HG02973 (cell line): ENCODE data around the gene IGSF8.
"Not testable (repeated sequence)": the region's sequence is repeated elsewhere in the genome, so short reads cannot be mapped to it uniquely, and the experiment has no call there.

ENCODE experiments used
- ATAC-seq: cut with Tn5 transposase; IDR thresholded peaks from one replicate; pipeline ENCODE4 v1.9.1; 2021; ENCODE audit warnings: moderate library complexity; ENCODE audit not compliant: unreplicated experiment

Gene IGSF8

DNA sequence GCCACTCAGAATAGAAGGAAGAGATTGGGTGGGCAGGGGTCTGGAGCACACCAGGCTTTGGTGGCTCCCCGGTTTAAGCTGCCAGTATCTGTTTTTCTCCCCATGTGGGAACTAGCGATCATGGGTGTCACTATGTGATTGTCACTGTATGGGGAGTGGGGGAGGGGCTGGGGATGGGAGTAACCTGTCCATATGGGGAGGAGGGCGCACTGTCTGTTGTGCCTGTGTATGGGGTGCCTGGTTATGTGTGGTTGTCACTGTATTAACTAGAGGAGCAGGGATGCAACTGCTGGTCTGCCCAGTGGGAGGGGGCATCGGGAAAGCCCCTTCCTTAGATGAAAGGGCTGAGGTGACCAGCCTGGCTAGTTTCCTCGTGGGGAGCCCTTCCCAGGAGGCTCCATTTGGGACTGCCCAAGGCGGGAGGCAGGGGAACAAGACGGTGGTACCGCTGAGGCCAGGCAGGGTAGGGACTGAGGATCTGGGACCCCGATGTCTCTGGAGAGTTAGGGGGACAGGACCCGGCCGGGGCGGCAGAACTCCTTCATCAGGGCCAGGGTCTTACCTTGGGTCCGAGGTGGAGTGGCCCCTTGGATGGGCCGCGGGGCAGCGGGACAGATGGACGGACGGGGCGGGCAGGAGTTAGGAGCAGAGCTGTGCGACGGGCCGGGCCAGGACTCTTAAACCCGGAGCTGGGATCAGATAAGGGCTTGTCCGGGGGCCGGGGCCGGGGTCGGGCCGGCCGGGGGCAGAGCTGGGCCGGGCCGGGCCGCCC, 28.8 kb downstream of the IGSF8 start, which contains the start of gene KCNJ10:
Gene KCNJ10 (minus strand): TSS at position 701 of the 772 bp plus-strand sequence. CDS start 27,628 bp downstream, outside the sequence.
- ATAC-seq: no peak

GRCh38 chr1:160068225-160068624, 30.2 kb downstream of the IGSF8 start:
- no peak for ATAC-seq

DNA sequence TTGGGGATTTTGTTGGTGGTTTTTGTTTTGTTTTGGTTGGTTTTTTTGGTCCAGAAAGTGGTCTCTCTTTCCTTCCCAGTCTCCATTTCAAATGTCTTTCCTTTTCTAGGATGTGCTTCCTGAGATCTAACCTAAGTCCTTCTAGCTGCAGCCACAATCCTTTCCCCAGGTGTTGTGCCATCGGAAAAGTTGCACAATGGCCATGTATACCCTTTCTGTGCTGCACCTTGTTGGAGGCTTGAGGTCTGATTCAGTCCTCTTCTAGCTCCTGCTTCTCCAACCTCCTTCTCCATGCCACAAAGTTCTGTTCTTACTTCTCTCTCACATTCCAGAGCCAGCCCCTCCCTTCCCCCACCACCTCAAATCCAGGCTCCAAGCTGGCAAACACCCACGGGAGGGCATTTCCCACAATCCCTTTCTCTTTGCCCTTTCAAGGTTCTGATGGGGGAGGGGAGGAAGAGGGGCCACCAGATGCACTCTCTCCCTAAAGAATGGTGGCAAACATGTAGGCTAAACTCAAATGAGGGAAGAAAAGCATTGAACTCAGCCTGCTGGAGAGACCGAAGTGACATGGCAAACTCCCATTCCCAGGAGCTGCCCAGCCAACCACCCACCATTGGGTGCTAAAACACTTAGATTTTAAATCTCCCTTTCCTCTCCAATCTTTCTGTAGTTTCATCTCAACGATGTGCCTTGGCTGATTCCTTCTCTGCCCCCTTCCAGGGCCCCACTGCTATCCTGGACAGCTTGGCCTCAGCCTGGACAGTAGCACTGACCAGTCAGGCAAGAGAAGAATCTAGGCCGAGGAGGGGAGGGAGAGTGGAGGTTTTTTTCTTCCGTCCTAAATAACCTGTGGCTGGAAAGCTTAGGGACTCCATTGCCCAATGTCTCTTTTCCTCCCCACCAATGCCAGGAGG, 31.3 kb downstream of the IGSF8 start:
- no peak for ATAC-seq

DNA sequence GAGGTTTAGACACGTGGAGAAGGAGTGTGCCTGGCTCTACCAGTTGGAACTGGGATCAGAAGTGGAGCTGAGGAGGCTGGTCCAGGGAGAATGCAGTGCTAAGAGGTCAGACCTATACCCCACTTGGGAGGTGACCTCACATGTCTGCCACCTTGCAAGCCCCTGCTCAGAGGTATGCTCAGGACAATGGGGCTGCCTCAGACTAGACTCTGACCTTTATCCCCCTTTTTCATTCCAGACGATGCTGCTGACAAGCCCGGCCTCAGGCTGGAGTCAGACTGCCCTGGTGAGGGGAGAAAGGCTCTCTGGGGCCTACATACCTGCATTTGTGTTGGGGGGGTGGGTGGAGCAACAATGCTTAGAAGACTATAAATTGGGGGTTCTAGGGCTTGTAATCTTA, 33.7 kb downstream of the IGSF8 start:
- no peak for ATAC-seq

DNA sequence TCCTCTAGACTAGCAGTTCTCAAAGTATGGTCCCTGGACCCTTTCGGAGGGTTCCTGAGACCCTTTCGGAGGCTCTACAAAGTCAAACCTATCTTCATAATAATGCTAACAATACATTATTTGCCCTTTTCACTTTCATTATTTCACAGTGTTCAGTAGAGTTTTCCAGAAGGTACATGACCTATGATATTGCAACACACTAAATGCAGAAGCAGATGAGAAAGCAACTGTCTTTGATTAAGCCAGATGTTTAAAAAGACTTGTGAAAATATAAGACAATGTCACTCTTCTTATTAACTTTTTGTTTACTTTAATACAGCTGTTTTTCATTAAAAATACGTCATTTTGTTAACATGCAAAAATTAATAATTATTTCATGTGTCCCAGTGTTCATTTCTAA, 34.3 kb downstream of the IGSF8 start:
- no peak for ATAC-seq

- ATAC-seq: no peak
Observed at GRCh38 chr1:160063176-160063575, 35.2 kb downstream of the IGSF8 start.

DNA sequence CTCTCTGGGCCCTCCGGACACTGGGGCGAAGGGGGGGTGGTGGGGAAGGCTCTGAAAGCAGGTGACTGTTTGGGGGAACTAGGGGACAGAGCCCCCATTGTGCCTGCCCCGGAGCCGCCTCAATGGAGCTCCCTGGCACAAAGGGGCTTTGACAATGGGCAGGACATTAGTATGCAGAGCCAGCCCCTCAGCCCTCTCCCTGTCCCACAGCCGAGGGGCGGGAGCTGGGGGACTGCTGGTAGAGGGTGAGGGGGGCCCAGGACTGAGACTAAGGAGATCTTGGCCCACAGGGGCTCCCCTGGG, 36.2 kb downstream of the IGSF8 start:
- no peak for ATAC-seq

GRCh38 chr1:160061369-160062229, 36.8 kb downstream of the IGSF8 start:
- no peak for ATAC-seq

DNA sequence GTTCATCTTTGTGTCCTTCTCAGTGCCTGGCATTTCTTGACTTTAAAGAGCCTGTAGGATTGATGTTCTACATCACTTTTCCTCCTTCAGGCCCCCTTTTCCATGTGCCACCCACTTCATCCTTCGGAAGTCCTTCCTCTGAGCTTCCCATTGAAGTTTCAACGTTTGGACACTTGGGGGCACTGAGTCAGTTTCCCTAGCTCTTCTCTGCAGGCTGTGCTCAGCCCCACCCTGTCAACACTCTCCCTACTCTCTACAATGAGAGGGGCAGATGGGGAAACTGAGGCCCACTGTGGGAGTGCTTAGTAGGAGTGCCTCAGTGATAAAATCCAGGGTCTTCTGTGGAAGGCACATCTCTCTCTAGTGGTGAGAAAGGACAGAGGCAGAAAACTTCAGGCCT, 40.3 kb downstream of the IGSF8 start:
- ATAC-seq: no peak

GRCh38 chr1:160056648-160057169, 41.7 kb downstream of the IGSF8 start:
- no peak for ATAC-seq

- no peak for ATAC-seq
Observed at GRCh38 chr1:160053548-160054365, 44.7 kb downstream of the IGSF8 start.

- no peak for ATAC-seq
Observed at GRCh38 chr1:160052936-160053335, 45.5 kb downstream of the IGSF8 start.

GRCh38 chr1:160050619-160051018, 47.8 kb downstream of the IGSF8 start:
- no peak for ATAC-seq

GRCh38 chr1:160050182-160050581, 48.2 kb downstream of the IGSF8 start:
- ATAC-seq: not testable (repeated sequence)

GRCh38 chr1:160049101-160049500, 49.3 kb downstream of the IGSF8 start:
- no peak for ATAC-seq

DNA sequence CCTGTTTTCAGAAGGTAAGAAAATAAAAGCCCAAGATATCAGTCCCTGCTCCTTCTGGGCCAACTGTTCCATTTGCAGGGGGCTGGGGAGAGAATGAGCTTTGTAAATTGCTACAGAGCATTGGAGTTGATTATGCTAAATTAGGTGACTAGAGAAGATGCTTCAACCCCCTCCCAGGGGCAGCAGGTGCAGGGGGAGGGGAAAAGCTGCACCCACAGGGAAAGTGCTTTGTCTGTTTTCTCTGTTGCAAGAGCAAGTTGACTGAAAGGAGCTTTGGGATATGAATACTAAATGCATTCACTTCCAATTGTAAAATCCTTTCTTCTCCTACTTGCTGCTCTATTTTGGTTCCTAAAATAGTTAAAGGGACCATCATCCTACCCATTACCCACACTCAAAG, 50.1 kb downstream of the IGSF8 start:
- no peak for ATAC-seq

DNA sequence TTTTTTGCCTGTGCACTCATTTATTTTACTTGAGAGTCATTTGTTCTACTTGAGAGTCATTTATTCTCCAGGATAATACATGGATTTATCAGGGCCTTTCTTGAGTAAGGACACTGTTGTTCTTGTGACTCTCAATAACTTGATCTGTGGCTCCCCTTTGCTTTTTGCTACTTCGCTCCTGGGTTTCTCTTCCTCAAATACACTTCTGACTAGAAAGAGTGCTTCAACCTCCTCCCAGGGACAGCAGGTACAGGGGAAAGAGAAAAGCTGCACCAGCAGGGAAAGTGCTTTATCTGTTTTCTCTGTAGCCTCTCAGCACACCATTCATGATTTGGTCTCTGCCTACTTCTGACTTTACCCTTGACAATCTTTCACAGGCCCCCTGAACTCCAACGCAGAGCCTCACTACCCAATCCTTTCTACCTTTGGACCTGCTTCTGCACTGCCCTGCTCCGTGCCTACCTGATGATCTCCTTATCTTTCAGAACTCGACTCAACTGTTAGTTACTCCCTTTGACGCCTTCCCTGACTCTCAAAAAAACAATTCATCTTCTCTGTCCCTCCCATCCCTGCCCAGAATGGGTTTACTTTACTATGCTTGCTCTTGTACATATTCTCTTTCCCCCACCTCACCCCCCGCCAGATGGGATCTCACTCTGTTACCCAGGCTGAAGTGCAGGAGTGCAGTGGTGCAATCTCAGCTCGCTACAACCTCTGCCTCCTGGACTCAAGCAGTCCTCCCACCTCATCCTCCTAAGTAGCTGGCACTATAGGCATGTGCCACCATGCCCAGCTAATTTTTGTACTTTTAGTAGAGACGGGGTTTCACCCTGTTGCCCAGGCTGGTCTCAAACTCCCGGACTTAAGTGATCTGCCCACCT, 51.1 kb downstream of the IGSF8 start:
- ATAC-seq: no peak

DNA sequence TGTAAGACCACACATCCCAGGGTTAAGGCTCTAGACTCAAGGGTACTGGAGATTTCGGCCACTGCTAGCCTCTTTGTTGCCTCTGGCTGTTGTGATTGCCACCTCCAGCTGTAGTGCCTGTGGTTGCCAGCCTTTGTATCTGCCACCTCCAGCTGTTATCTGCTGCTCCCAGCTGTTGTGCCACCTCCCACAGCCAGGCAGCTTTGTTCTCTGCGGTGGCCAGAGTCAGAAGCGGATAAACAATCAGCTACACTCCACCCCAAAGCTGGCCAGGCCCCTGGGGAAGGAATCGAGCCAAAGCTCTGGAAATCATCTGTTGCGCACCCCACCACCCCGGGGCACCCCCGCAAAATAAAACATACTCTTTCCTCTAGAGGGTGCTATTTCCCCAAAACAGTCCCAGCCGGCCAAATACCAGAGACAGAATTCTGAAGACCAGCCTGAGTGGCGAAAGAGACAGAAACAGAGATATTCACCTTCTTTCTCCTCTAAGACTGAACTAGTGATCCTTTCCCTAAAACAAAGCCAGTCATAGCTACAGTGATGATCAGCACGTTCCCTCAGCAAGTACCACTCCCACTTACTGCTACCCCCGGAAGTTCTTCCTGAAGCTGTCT, 51.8 kb downstream of the IGSF8 start:
- ATAC-seq: peak; percentile 58

DNA sequence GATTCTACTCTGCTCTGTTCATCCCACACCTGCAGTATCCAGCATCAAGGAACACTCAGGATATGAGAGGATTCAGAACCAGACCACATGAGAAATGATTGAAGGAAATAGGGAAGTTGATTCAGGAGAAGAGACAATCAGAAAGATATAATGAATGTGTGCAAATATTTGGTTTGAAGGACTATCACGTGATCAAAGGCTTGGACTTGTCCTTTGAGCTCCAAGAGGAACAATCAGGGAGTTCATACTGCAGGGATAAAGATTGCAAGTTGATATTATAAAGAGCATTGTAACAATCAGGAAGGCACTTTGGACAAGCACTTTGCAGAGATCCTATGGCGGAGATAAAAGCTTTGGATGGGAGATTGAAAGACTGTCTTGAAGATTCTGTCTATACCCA, 52.8 kb downstream of the IGSF8 start:
- ATAC-seq: no peak
